Subcutaneous abdominal adipose tissue (tissue), 5 donors: Measurements from ENCODE around the gene NINL.

Experiments used
- H3K27ac ChIP-seq: one replicate; pipeline ENCODE4 v1.7.0; 2013; ENCODE audit warnings: low read depth, mild to moderate bottlenecking, inconsistent platforms, low read length, moderate library complexity
- H3K27me3 ChIP-seq, 5 donors: one replicate each; pipeline ENCODE4 v1.7.0; 2013; ENCODE audit warnings: low read length in 5 of 5, inconsistent platforms in 1 of 5; ENCODE audit not compliant: control insufficient read depth in 5 of 5, insufficient read depth in 4 of 5
- H3K36me3 ChIP-seq, 5 donors: one replicate each; pipeline ENCODE4 v1.7.0; 2013; ENCODE audit warnings: low read length in 5 of 5; ENCODE audit not compliant: control insufficient read depth in 5 of 5, insufficient read depth in 5 of 5
- H3K4me1 ChIP-seq, 5 donors: one replicate each; pipeline ENCODE4 v1.7.0; 2013; ENCODE audit warnings: low read length in 5 of 5, mild to moderate bottlenecking in 3 of 5, moderate library complexity in 1 of 5; ENCODE audit not compliant: control insufficient read depth in 5 of 5, insufficient read depth in 5 of 5
- H3K4me3 ChIP-seq, 5 donors: one replicate each; pipeline ENCODE4 v1.7.0; 2013; ENCODE audit warnings: low read length in 5 of 5, low read depth in 1 of 5
- H3K9ac ChIP-seq, 5 donors: one replicate each; pipeline ENCODE4 v1.7.0; 2013; ENCODE audit warnings: low read length in 5 of 5, mild to moderate bottlenecking in 4 of 5, moderate library complexity in 3 of 5
- H3K9me3 ChIP-seq, 5 donors: one replicate each; pipeline ENCODE4 v1.7.0; 2013; ENCODE audit warnings: low read length in 5 of 5; ENCODE audit not compliant: control insufficient read depth in 5 of 5
- donor health status: healthy.
- donor health status: healthy.
- donor health status: healthy.
- donor health status: healthy.
- donor health status: healthy.

The NINL gene

DNA sequence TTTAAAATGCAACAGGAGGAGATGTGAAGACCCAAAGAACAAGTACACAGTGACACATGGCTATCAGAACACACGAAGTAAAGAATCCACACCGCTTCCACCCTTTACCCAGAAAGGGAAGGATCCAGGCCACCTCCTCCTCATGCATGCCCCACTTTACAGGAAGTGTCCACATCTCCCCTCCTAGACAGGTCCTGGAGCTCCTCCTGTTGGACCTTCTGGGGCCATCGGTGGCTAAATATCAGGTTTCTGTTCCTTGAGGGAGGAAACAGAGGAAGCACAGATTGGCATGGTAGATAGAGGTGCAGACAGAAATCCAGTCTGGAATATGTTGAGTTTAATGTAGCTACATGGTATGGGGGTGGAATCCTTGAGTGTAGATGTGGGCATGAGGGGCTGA is 10.9 kb downstream of the NINL start:
- Histone ChIP-seq H3K4me3 (no peak overlapping the region), H3K9me3 (no peaks in the 10 kb centered on the region)

GRCh38 chr20:25573288-25574251 is 11.8 kb downstream of the NINL start:
- Histone ChIP-seq H3K27me3 (no peaks in the 10 kb centered on the region), H3K36me3 (no peaks in the 10 kb centered on the region), H3K4me1 (peaks cover 0 to 10% (median 6%) of the 10 kb centered on the region in 5 donors), H3K9ac (no peak overlapping the region), H3K9me3 (no peaks in the 10 kb centered on the region), H3K27ac (no peak overlapping the region), H3K4me3 (no peak overlapping the region)

More for the DNA sequence above, 10.9 kb downstream of the NINL start:
- no peak overlapping the region for H3K9ac ChIP-seq
- peaks cover 0 to 10% (median 6%) of the 10 kb centered on the region in 5 donors for H3K4me1 ChIP-seq
- H3K27ac ChIP-seq = no peak overlapping the region
- H3K27me3 ChIP-seq = no peaks in the 10 kb centered on the region
- no peaks in the 10 kb centered on the region for H3K36me3 ChIP-seq

- H3K27me3 ChIP-seq = no peaks in the 10 kb centered on the region
- no peak overlapping the region for H3K27ac ChIP-seq
- H3K4me1 ChIP-seq = peaks cover 0 to 10% (median 6%) of the 10 kb centered on the region in 5 donors
- H3K9me3 ChIP-seq = no peaks in the 10 kb centered on the region
- H3K4me3 ChIP-seq = no peak overlapping the region
- no peak overlapping the region for H3K9ac ChIP-seq
- H3K36me3 ChIP-seq = no peaks in the 10 kb centered on the region
Observed at GRCh38 chr20:25571817-25572216, 13.5 kb downstream of the NINL start.

DNA sequence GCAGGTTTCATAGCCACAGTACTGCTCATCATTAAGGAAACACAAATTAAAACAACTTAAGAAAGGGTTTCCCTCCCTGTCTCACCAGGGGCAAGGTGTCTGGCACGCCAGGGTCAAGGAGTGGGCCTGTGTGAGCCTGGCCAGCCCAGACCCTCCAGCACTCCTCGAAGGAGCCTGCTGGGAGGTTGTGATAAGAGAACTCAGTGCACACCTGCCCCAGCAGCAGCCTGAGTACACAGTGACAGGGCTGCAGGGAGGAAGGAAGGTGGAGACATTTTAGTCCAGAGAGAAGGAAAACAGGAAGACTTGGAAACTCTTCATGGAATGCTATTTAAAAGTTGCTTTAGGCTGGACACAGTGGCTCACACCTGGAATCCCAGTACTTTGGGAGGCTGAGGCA is 14.1 kb downstream of the NINL start:
- Histone ChIP-seq H3K9me3 (no peaks in the 10 kb centered on the region), H3K27me3 (no peaks in the 10 kb centered on the region), H3K4me1 (peaks cover 0 to 10% (median 6%) of the 10 kb centered on the region in 5 donors), H3K36me3 (no peaks in the 10 kb centered on the region), H3K9ac (no peak overlapping the region), H3K27ac (no peak overlapping the region), H3K4me3 (no peak overlapping the region)

DNA sequence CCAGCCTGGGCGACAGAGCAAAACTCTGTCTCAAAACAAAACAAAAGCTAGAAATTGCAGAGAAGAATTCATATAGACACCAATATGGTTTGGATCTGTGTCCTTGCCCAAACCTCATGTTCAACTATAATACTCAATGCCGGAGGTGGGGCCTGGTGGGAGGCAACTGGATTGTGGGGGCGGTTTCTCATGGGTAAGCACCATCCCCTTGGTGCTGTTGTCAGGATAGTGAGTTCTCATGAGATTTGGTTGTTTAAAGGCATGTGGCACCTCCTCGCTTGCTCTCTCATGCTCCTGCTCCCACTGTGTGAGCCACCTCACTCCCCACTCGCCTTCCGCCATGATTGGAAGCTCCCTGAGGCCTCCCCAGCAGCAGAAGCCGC is 15.2 kb downstream of the NINL start:
- Histone ChIP-seq H3K27me3 (no peaks in the 10 kb centered on the region), H3K27ac (no peak overlapping the region), H3K36me3 (no peaks in the 10 kb centered on the region), H3K9me3 (no peaks in the 10 kb centered on the region), H3K4me3 (no peak overlapping the region), H3K4me1 (peaks cover 0 to 10% (median 6%) of the 10 kb centered on the region in 5 donors), H3K9ac (no peak overlapping the region)

DNA sequence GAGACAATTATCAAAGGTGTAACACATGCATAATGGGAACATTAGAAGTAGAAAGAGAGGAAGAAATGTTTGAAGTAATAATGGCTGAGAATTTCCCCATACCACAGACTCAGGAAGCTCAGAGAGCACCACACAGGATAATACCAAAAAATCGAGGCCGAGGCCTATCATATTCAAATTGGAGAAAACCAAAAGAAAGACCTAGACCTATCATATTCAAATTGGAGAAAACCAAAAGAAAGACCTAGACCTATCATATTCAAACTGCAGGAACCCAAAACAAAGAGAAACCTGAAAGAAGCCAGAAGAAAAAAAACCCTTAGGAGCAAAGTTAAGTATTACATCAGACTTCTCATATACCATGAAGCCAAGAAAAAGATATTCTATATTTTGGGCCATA is 18.0 kb downstream of the NINL start:
- Histone ChIP-seq H3K27me3 (no peaks in the 10 kb centered on the region), H3K4me3 (no peak overlapping the region), H3K9ac (no peak overlapping the region), H3K36me3 (no peaks in the 10 kb centered on the region), H3K27ac (no peak overlapping the region), H3K9me3 (peaks cover 0 to 3% (median 0%) of the 10 kb centered on the region in 5 donors), H3K4me1 (no peaks in the 10 kb centered on the region)

DNA sequence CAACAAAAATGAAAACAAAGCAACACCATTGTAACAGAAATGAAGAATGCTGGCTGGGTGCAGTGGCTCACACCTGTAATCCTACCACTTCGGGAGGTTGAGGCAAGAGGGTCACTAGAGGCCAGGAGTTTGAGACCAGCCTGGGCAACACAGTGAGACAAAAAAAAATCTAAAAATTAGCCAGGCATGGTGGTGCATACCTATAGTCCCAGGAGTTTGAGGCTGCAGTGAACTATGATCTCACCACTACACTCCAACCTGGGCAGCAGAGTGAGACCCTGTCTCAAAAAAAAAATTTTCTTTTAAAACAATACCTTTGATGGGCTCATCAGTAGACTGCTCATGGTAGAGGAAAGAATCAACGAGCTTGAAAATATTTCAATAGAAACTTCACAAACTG is 18.5 kb downstream of the NINL start:
- Histone ChIP-seq H3K9ac (no peak overlapping the region), H3K4me3 (no peak overlapping the region), H3K9me3 (peaks cover 0 to 3% (median 0%) of the 10 kb centered on the region in 5 donors), H3K27ac (no peak overlapping the region), H3K36me3 (no peaks in the 10 kb centered on the region), H3K27me3 (no peaks in the 10 kb centered on the region), H3K4me1 (no peaks in the 10 kb centered on the region)

- Histone ChIP-seq H3K27me3 (no peaks in the 10 kb centered on the region), H3K9ac (no peak overlapping the region), H3K4me3 (no peak overlapping the region), H3K36me3 (no peaks in the 10 kb centered on the region), H3K4me1 (no peaks in the 10 kb centered on the region), H3K27ac (no peak overlapping the region), H3K9me3 (peaks cover 0 to 3% (median 0%) of the 10 kb centered on the region in 5 donors)
Observed at GRCh38 chr20:25565578-25566157, 19.7 kb downstream of the NINL start.

DNA sequence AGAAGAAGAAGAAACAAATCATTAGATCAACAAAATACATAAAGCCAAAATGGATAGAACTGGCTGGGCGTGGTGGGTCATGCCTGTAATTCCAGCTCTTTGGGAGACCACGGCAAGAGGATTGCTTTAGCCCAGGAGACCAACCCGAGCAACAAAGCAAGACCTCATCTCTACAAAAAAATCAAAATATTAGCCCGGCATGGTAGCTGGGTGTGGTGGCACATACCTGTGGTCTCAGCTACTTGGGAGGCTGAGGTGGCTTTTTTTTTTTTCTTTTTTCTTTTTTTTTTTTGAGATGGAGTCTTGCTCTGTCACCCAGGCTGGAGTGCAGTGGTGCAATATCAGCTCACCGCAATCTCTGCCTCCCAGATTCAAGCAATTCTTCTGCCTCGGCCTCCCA is 21.5 kb downstream of the NINL start:
- Histone ChIP-seq H3K4me3 (no peak overlapping the region), H3K27me3 (no peaks in the 10 kb centered on the region), H3K9me3 (peaks cover 0 to 3% (median 0%) of the 10 kb centered on the region in 5 donors), H3K27ac (no peak overlapping the region), H3K36me3 (no peaks in the 10 kb centered on the region), H3K9ac (no peak overlapping the region), H3K4me1 (no peaks in the 10 kb centered on the region)

- no peak overlapping the region for H3K27ac ChIP-seq
- no peak overlapping the region for H3K9ac ChIP-seq
- peaks cover 0 to 3% (median 0%) of the 10 kb centered on the region in 5 donors for H3K9me3 ChIP-seq
- no peak overlapping the region for H3K4me3 ChIP-seq
- no peaks in the 10 kb centered on the region for H3K36me3 ChIP-seq
- H3K4me1 ChIP-seq = no peaks in the 10 kb centered on the region
- H3K27me3 ChIP-seq = no peaks in the 10 kb centered on the region
Observed at GRCh38 chr20:25563362-25563761, 22.0 kb downstream of the NINL start.
